ENCODE measurements around the gene GPATCH2.
"Not testable (repeated sequence)": the region's sequence is repeated elsewhere in the genome, so short reads cannot be mapped to it uniquely, and the experiment has no call there.

Gene GPATCH2

GRCh38 chr1:217524787-217525520 lies 105.9 kb downstream of the GPATCH2 start:
- no peak for DNase-seq

- not testable (repeated sequence) for DNase-seq
Observed at GRCh38 chr1:217523921-217524320, 107.0 kb downstream of the GPATCH2 start.

- DNase-seq = no peak
Observed at GRCh38 chr1:217522277-217522676, 108.6 kb downstream of the GPATCH2 start.

- DNase-seq = no peak
Observed at GRCh38 chr1:217521317-217521716, 109.6 kb downstream of the GPATCH2 start.

GRCh38 chr1:217506878-217507277 lies 124.0 kb downstream of the GPATCH2 start:
- no peak for DNase-seq

GRCh38 chr1:217498209-217498608 lies 132.7 kb downstream of the GPATCH2 start:
- no peak for DNase-seq

GRCh38 chr1:217495249-217495648 lies 135.6 kb downstream of the GPATCH2 start:
- no peak for DNase-seq

- DNase-seq = no peak
Observed at GRCh38 chr1:217494767-217495166, 136.1 kb downstream of the GPATCH2 start.

GRCh38 chr1:217493290-217493689 lies 137.6 kb downstream of the GPATCH2 start:
- no peak for DNase-seq

- DNase-seq = no peak
Observed at GRCh38 chr1:217484871-217485270, 146.0 kb downstream of the GPATCH2 start.

GRCh38 chr1:217482356-217483102 lies 148.4 kb downstream of the GPATCH2 start:
- no peak for DNase-seq

GRCh38 chr1:217478450-217478849 lies 152.4 kb downstream of the GPATCH2 start:
- no peak for DNase-seq

GRCh38 chr1:217472915-217473314 lies 158.0 kb downstream of the GPATCH2 start:
- DNase-seq = no peak

- no peak for DNase-seq
Observed at GRCh38 chr1:217471403-217471802, 159.5 kb downstream of the GPATCH2 start.

- no peak for DNase-seq
Observed at GRCh38 chr1:217469983-217470382, 160.9 kb downstream of the GPATCH2 start.

- no peak for DNase-seq
Observed at GRCh38 chr1:217465102-217465501, 165.8 kb downstream of the GPATCH2 start.

GRCh38 chr1:217462666-217463065 lies 168.2 kb downstream of the GPATCH2 start:
- DNase-seq = no peak

- no peak for DNase-seq
Observed at GRCh38 chr1:217462159-217462558, 168.7 kb downstream of the GPATCH2 start.

GRCh38 chr1:217457016-217457415 lies 173.9 kb downstream of the GPATCH2 start:
- DNase-seq = no peak

GRCh38 chr1:217456261-217456660 lies 174.6 kb downstream of the GPATCH2 start:
- DNase-seq = no peak

- no peak for DNase-seq
Observed at GRCh38 chr1:217453816-217454215, 177.1 kb downstream of the GPATCH2 start.

GRCh38 chr1:217449370-217449769 lies 181.5 kb downstream of the GPATCH2 start:
- DNase-seq = no peak

GRCh38 chr1:217443845-217444244 lies 187.0 kb downstream of the GPATCH2 start:
- no peak for DNase-seq

GRCh38 chr1:217437376-217437775 lies 193.5 kb downstream of the GPATCH2 start:
- DNase-seq = no peak

Data from NCI-H1694 (cell line).